Iris pigment epithelial cell (primary cell): Measurements from ENCODE around the gene SIGLEC14.
A peak's percentile ranks its signal among the peaks of the same experiment; 100 is the strongest.

Experiments used
- DNase-seq: peaks from one replicate; pipeline ENCODE4 v3.0.0-alpha.2; 2011; ENCODE audit warnings: low read depth

SIGLEC14 gene

DNA sequence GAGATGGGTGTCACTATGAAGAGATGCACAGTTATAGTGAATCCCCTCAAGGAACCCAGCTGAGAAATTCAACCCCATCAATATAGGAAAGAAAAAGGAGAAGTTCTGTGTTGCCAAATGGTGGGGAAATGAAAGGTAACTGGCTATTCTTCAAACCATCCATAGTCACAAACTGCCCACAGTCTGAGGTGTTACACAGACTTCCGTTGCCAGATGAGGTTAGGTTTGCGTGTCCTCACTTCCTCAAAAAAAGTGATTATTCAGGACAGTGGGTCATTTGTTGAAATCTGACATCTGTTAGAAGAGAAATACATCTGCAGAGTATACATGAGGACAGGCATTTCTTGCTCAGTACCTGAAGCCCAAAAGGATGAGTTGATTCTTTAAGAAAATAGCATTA is 25.4 kb downstream of the SIGLEC14 start:
- DNase-seq: no peak

GRCh38 chr19:51615991-51616390 is 30.6 kb downstream of the SIGLEC14 start:
- DNase-seq: no peak

GRCh38 chr19:51614789-51615188 is 31.8 kb downstream of the SIGLEC14 start:
- no peak for DNase-seq

- DNase-seq: no peak
Observed at GRCh38 chr19:51610576-51610975, 36.0 kb downstream of the SIGLEC14 start.

DNA sequence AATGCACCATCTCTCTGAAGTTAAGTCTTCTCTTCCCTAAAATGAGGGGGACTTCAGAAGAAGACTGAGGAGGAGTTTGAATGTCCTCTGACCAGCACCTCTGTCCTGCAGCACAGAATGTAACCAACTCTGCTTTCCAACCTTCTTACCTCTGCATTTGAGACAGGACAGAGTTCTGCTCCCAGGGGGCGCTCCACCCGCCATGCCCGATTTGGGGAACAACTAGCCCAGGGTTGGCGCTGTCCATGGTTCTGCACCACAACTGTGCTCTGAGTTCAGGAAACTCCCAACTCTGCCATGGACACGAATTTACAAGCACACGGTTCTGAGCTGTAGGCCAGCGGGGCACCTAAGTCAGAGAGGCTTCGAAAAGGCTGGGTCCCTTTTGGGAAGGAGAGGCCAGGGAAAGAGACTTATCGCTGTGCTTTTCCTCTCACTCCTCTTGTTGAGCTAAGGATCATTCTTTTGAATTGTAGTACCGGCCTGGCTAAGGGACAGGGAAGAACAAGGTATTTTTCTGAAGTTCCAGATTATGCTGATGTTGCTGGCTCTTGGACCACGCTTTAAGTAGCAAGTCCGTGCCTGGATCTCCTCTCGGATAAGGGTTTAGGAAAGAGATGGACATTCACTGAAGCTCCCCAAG is 38.6 kb downstream of the SIGLEC14 start:
- peak; percentile 69 for DNase-seq

DNA sequence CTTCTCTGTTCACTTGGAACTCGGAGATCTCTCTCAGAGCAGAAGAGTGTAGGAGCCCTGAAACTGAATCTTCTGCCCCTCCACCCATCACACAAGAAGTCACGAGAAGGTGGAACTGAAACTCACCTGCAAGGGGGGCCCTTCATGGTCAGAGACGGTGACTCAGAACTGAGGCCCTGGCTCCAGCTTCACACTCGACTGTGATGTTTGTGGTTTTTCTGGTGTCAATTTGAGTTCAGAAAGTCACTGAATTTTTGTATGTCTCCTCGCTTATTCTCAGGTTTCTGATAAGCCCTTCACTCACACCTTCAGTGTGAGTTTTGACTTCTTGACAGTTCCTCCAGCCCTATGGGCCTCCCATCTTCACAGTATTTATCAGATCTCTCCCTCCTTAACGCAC is 39.5 kb downstream of the SIGLEC14 start:
- no peak for DNase-seq

DNA sequence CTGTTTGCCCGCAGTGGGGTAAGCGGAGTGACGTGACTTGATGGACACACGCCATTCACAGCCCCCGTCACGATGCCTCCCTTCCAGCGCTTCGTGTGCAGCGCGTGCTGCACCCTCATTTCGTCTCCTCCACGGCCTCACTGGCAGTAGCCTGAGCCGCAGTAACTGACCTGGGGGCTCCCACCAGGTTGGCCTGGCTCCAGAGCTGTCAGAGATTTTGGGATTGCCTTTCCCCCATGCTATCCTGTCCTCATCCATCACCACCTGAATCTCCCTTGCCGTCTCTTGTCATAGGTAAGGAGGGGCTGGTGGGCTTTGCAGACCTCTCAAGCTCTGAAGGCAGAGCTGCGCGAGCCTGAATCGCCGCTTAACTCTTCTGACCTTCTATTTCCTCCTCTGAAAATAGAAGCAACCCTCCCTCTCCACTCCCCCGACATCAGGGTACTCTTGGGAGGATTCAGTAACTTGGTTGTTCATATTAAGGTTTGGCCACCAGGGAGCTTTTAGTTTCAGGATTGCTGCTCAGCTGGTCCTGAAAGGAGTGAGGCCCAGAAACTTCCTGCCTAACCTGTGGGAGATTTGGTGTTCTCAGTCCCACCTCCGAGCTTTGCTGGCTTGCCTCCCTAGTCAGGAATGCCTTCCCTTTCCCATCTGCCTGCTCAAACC is 44.3 kb downstream of the SIGLEC14 start:
- DNase-seq: no peak

GRCh38 chr19:51600940-51601580 is 45.6 kb downstream of the SIGLEC14 start:
- no peak for DNase-seq

DNA sequence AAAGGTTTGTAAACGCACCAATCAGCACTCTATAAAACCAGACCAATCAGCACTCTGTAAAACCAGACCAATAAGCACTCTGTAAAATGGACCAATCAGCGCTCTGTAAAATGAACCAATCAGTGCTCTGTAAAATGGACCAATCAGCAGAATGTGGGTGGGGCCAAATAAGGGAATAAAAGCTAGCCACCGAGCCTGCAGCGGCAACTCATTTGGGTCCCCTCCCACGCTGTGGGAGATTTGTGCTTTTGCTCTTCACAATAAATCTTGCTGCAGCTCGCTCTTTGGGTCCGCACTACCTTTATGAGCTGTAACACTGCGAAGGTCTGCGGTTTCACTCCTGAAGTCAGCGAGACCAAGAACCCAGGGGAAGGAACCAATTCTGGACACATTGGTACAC is 47.5 kb downstream of the SIGLEC14 start:
- DNase-seq: no peak

DNA sequence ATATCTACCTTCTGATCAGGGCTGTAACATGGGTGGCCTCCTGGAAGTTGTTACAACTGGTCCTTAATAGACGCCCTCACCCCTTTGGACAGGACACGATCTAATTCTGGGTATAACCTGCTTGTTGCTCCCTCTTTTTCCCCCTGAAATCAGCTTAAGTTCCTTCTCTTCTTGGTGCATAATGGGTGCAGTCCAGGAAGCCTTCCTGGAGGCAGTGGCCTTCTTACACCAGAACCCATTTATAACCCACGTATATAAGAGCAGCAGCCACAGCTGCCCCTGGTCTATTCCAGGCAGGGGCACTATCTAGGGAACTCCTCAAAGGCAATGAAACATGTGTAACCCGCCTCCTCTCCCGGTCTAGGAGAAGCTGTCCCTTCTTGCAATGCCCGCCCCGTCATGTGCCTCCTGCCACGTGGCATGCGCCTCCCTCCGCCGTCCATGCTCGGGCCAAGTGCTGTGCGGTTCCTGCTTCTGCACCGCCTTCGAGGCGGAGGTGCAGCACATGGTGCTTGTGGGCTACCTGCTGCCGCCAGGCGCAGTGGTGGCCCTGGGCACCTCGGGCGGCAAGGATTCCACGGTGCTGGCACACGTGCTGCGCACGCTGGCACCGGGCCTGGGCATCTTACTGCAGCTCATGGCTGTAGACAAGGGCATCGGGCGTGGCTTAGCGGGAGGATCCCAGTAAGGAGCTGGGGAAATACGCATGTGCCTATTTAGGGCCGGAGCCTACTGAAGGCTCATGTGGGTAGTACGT is 48.3 kb downstream of the SIGLEC14 start:
- DNase-seq: no peak

GRCh38 chr19:51595190-51596175 is 51.1 kb downstream of the SIGLEC14 start:
- no peak for DNase-seq

DNA sequence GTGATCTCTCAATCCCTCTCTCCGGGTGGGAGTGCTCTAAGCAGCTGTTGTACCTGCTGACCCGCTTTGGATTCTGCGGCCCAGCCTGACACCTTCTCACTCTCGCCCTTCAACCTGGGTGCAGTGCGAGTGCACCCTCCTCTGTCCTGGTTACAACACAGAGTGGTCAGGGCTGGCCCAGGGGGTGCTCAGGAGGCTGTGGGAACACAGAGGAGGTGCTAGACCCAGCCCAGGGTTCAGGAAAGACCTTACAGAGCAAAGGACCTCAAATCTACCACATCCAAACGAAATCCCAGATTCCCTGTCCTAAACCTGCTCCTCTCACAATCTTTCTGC is 51.9 kb downstream of the SIGLEC14 start:
- no peak for DNase-seq

DNA sequence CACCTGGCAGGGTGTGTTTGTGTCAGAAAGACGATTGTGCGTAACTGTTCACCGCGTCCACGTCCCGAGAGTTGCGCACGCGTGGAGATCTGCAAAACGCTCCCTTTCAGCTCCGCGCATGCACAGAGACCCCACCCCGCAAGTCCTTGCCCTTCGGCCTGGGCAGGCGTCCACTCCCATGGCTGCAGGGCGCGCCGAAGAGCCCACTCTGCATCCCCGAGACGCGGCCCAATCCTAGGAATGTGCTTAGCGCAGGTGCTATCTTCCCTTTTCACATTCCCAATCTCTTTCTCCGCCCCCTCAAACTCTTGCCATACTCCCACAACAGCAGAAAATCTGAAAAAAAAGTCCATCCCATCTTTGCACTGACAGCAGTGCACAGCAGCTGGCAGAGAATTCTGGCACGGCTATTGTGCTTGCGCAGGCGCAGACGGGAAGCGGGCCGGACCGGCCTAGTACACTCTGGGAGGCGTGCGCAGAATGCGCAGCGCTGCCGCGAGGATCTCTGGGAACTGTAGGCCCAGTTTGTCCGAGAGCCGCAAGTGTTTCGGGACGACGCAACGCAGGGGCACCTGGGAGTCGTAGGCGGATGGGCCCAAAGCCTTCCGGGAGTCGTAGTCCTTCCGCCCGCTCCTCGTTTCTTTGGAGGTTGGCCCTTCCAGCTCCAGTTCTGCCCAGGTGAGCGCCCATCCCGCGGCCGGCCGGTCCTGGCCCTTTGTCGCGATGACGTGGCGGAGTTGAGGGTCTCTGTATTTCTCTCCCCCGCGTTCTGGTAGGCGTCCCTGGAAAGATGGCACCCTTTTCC is 52.5 kb downstream of the SIGLEC14 start:
- DNase-seq: peak; percentile 97

DNA sequence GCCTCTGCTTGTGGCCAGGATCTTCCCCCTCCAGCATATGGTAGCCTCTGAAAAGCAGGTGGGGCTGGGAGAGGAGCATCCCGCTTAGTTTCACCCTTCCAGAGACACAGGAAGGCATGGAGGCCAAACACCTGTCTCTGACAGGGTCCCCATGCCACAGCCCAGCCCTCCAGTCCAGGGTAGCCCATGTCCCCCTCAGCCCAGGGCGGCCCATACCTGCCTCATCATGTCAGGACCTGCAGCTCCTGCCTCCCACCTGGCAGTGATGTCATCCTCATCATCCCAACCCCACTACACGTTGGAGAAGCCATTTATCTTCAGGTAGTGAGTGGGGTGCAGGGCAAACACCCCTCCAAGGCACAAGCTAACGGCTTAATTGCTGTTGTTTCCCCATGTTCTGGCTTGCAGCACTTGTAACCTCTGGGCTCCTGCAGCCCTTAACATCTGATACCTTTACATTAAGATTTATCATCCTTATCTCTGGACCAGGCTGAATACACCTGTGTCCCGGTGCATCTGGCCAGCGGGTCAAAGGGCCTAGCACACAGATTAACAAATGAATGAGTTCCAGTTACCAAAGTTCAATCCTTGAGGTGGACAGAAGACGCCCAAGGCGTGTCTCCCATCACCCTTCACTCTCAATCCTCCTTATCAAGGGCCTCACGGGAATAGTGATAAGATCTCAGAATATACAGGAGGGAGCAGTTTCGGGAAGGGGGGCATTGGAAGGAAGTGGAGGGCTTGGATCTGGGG is 53.3 kb downstream of the SIGLEC14 start:
- no peak for DNase-seq
